Measurements from ENCODE around the gene PLCD1. TPM values are rescaled to one million over a fixed set of nuclear protein-coding genes. Genes with fewer than 3 reads are reported as not detected.
A peak's percentile ranks its signal among the peaks of the same experiment; 100 is the strongest.

PLCD1 gene
- total and polyA plus RNA-seq, 2 of the 8 experiments (the other 6 are each of a cell fraction or from before 2014, with no cell fraction given) = 15.3 to 19.2 TPM

GRCh38 chr3:37970802-37971201, 58.6 kb downstream of the PLCD1 start:
- H2BK5ac ChIP-seq (ENCODE audit: low read depth, low read length) = no peak overlapping the region; the same call in 1 of the 2 replicates
- peaks cover 0 to 2% of the 10 kb centered on the region in 2 experiments for H4K20me1 ChIP-seq (replicated peaks in 1 of 2; ENCODE audit: control insufficient read depth in 1 of 2, insufficient read depth in 2 of 2, low read length in 2 of 2)
- DNase-seq (ENCODE audit: low read depth in 1 of 2, low spot score in 2 of 2) (no peak), FAIRE-seq (no peak)
- no peaks in the 10 kb centered on the region for H3K27me3 ChIP-seq (replicated peaks in 1 of 4; ENCODE audit: control insufficient read depth in 3 of 4, extremely low read depth in 1 of 4, insufficient read depth in 3 of 4, low read length in 3 of 4)
- H3K9ac ChIP-seq (replicated peaks in 1 of 4; ENCODE audit: extremely low read depth in 1 of 4, low read depth in 3 of 4, low read length in 3 of 4) = no peak overlapping the region
- peaks cover 0 to 3% (median 0%) of the 10 kb centered on the region in 4 experiments; a peak in 1 of 7 replicates for H3K4me1 ChIP-seq (replicated peaks in 1 of 4; ENCODE audit: control insufficient read depth in 3 of 4, insufficient read depth in 4 of 4, low read length in 3 of 4)
- no peak overlapping the region for H4K5ac ChIP-seq (ENCODE audit: insufficient read length, low read depth, low read length)
- H3K4ac ChIP-seq (replicated peaks; ENCODE audit: insufficient read length, low read depth, low read length) = no peak overlapping the region
- POLR2A ChIA-PET (ENCODE audit: partially characterized antibody) = no interaction called here
- no peak overlapping the region for H4K91ac ChIP-seq (replicated peaks; ENCODE audit: insufficient read length, low read length)
- H4K8ac ChIP-seq (ENCODE audit: extremely low read depth, insufficient read depth, low read length) = peak overlapping the region; percentile 26; the same call in 1 of the 2 replicates
- no peaks in the 10 kb centered on the region for H3K23me2 ChIP-seq (ENCODE audit: low read depth, low read length)
- no peak overlapping the region for H3K27ac ChIP-seq (ENCODE audit: low read depth, low read length)
- 87% methylated on average over 5 of the region's 5 CpGs; no CpG with 5 or more reads in 1 of the 2 experiments for WGBS, 2 experiments (ENCODE audit: extremely low coverage in 1 of 2, insufficient coverage in 1 of 2, insufficient read length in 1 of 2, insufficient replicate concordance in 2 of 2, low coverage in 1 of 2, low lambda C conversion rate in 2 of 2, missing lambda C conversion rate in 1 of 2)
- no peak overlapping the region for H3K18ac ChIP-seq (ENCODE audit: extremely low read depth, low read length)
- H2AK5ac ChIP-seq (ENCODE audit: low read depth, low read length) = no peak overlapping the region
- CTCF ChIA-PET (ENCODE audit: partially characterized antibody) = interaction anchor here (0.8 to 8.3 kb wide), 6 partner anchors 9 to 152 kb away, joined by 3 to 134 read pairs (median 4); partner anchors contain the start of gene VILL
- no peak overlapping the region for H3K56ac ChIP-seq (replicated peaks; ENCODE audit: insufficient read length, low read depth, low read length)
- H2BK120ac ChIP-seq (replicated peaks; ENCODE audit: low read depth, low read length) = no peak overlapping the region
- H3K79me2 ChIP-seq (ENCODE audit: control insufficient read depth in 1 of 2, insufficient read depth in 2 of 2, low read length in 2 of 2) = no peaks in the 10 kb centered on the region
- no peak overlapping the region for H2BK15ac ChIP-seq (ENCODE audit: low read length)
- no peak overlapping the region for H3K14ac ChIP-seq (ENCODE audit: insufficient read length)
- no peak overlapping the region for H3K4me2 ChIP-seq (ENCODE audit: insufficient read depth in 1 of 2, low read depth in 2 of 2, low read length in 2 of 2)
- H3K4me3 ChIP-seq (ENCODE audit: extremely low read depth in 1 of 4, insufficient read depth in 2 of 4, low read depth in 3 of 4, low read length in 4 of 4) = no peak overlapping the region
- no peaks in the 10 kb centered on the region for H3K9me3 ChIP-seq (ENCODE audit: insufficient read depth in 2 of 2, low read depth in 1 of 2, low read length in 1 of 2)
- no peak overlapping the region for H2BK20ac ChIP-seq (ENCODE audit: low read length)
- H2BK12ac ChIP-seq (ENCODE audit: low read depth, low read length) = no peak overlapping the region
- peaks cover 0 to 3% (median under 1%) of the 10 kb centered on the region in 4 experiments; a peak in 4 of 8 replicates for H3K36me3 ChIP-seq (ENCODE audit: control insufficient read depth in 2 of 4, insufficient read depth in 4 of 4, low read length in 3 of 4)
- TF ChIP-seq HDAC2 (IDR thresholded peaks at IDR 0.05; ENCODE audit: borderline replicate concordance in 1 of 2, low read depth in 2 of 2, low read length in 2 of 2) = no peak
- TF ChIP-seq JUN (IDR thresholded peaks at IDR 0.05; ENCODE audit: low read depth, low read length) = no peak
- TF ChIP-seq HDAC6 (IDR thresholded peaks at IDR 0.05; ENCODE audit: low read depth, low read length) = no peak
- no peak for TF ChIP-seq TAF1 (IDR thresholded peaks at IDR 0.05; ENCODE audit: low read depth, low read length)
- TF ChIP-seq BACH1 (IDR thresholded peaks at IDR 0.05; ENCODE audit: low read length) = no peak
- no peak for TF ChIP-seq SAP30 (IDR thresholded peaks at IDR 0.05; ENCODE audit: insufficient read depth, insufficient replicate concordance, low read length)
- no peak for TF ChIP-seq SIRT6 (IDR thresholded peaks at IDR 0.05; ENCODE audit: low read length)
- TF ChIP-seq ATF2 (IDR thresholded peaks at IDR 0.05; ENCODE audit: low read length) = no peak
- TF ChIP-seq EZH2 (IDR thresholded peaks at IDR 0.05; ENCODE audit: low read depth, low read length, severe bottlenecking) = no peak
- no peak for TF ChIP-seq MAFK (IDR thresholded peaks at IDR 0.05; ENCODE audit: low read depth, low read length)
- no peak overlapping the region for H3K23ac ChIP-seq (ENCODE audit: insufficient read length)
- H3K79me1 ChIP-seq (ENCODE audit: low read depth, low read length) = no peaks in the 10 kb centered on the region
- H2AFZ ChIP-seq (ENCODE audit: low read length) = no peak overlapping the region
